Lung (tissue), 12 donors: ENCODE measurements around the gene UHMK1. TPM values are rescaled to one million over a fixed set of nuclear protein-coding genes. Genes with fewer than 3 reads are reported as not detected.

Source experiments
- ATAC-seq: fragments of 200-7000 bp; cut with Tn5 transposase; one replicate; pipeline ENCODE4 v1.9.1; 2020; ENCODE audit warnings: moderate number of reproducible peaks; ENCODE audit not compliant: insufficient read depth, low FRiP score
- DNase-seq, 3 donors: peaks; one replicate each; pipeline ENCODE4 v3.0.0-alpha.2; 2013 to 2017
- H3K27ac ChIP-seq, 2 donors: one replicate each; pipeline ENCODE4 v1.5.1; 2013; ENCODE audit warnings: mild to moderate bottlenecking in 2 of 2, moderate library complexity in 2 of 2, control low read depth in 1 of 2, inconsistent platforms in 1 of 2, low read depth in 1 of 2, low read length in 1 of 2
- H3K27me3 ChIP-seq, 3 donors: one replicate each; pipeline ENCODE4 v1.5.1; 2013; ENCODE audit warnings: low read length in 2 of 3; ENCODE audit not compliant: control insufficient read depth in 3 of 3, insufficient read depth in 3 of 3
- H3K36me3 ChIP-seq, 4 donors: one replicate each; pipeline ENCODE4 v1.5.1; 2013; ENCODE audit warnings: low read length in 4 of 4, mild to moderate bottlenecking in 1 of 4, moderate library complexity in 1 of 4; ENCODE audit not compliant: control insufficient read depth in 4 of 4, insufficient read depth in 4 of 4
- H3K4me1 ChIP-seq, 5 donors: one replicate each; pipeline ENCODE4 v1.5.1; 2013; ENCODE audit warnings: low read length in 5 of 5, mild to moderate bottlenecking in 2 of 5, moderate library complexity in 1 of 5; ENCODE audit not compliant: control insufficient read depth in 5 of 5, insufficient read depth in 5 of 5
- H3K4me3 ChIP-seq: one replicate; pipeline ENCODE4 v1.5.1; 2013; ENCODE audit warnings: mild to moderate bottlenecking, control low read depth, moderate library complexity
- H3K9ac ChIP-seq, 2 donors: one replicate each; pipeline ENCODE4 v1.5.1; 2013; ENCODE audit warnings: low read length in 2 of 2, control low read depth in 1 of 2; ENCODE audit not compliant: insufficient read depth in 1 of 2
- H3K9me3 ChIP-seq, 4 donors: one replicate each; pipeline ENCODE4 v1.5.1; 2013; ENCODE audit warnings: low read length in 3 of 4, mild to moderate bottlenecking in 1 of 4, moderate library complexity in 1 of 4; ENCODE audit not compliant: control insufficient read depth in 4 of 4, insufficient read depth in 3 of 4
- CTCF ChIP-seq: IDR thresholded peaks from 2 replicates; pipeline ENCODE4 v1.5.1; 2012; ENCODE audit warnings: mild to moderate bottlenecking; ENCODE audit errors: control extremely low read depth, extremely low read depth
- WGBS, 2 donors: extraction: QIAGEN DNeasy Blood & Tissue Kit; methylation state at CpG; one replicate each; pipeline ENCODE4 v1.1.7; 2013; 5-methylcytosine and 5-hydroxymethylcytosine counted together
- polyA plus RNA-seq, 2 donors: library from polyadenylated mRNA; stranded (reverse); fragments of 200-250 nt; gene quantifications; one replicate each; pipeline ENCODE4 v1.2.1, GENCODE V29; 2013
- total RNA-seq, 2 donors: library from RNA; depleted of rRNA in 1 of 2; stranded (reverse); fragments of >200 nt in 1 of 2; gene quantifications; one replicate each; pipeline ENCODE4 v1.2.1, GENCODE V29; 2014 to 2021
- donor health status: control.
- donor health status: control.
- donor health status: Bipolar disorder and iron deficiency.
- donor health status: healthy.
- donor health status: DM: yes; HTN: yes; CAD: no.

Gene UHMK1
- total and polyA plus RNA-seq, 4 donors, result 17.5 to 63.0 (median 32.5) TPM

GRCh38 chr1:162554258-162554657 is 56.6 kb downstream of the UHMK1 start:
- no peaks in the 10 kb centered on the region for H3K36me3 ChIP-seq
- ATAC-seq (no peak), DNase-seq (no peak)
- H3K9me3 ChIP-seq, result no peaks in the 10 kb centered on the region
- H3K4me3 ChIP-seq, result no peak overlapping the region
- no peak overlapping the region for H3K9ac ChIP-seq
- peaks cover 0 to 3% (median 0%) of the 10 kb centered on the region in 5 donors for H3K4me1 ChIP-seq
- peak overlapping the region; percentile 12 to 14 for H3K27ac ChIP-seq
- H3K27me3 ChIP-seq, result no peaks in the 10 kb centered on the region
- 81 to 83% methylated on average over 1 of the region's 1 CpG for WGBS, 2 donors
- TF ChIP-seq CTCF, result no peak

GRCh38 chr1:162557536-162557935 is 59.9 kb downstream of the UHMK1 start:
- no peak overlapping the region for H3K9ac ChIP-seq
- H3K4me3 ChIP-seq, result no peak overlapping the region
- no peaks in the 10 kb centered on the region for H3K9me3 ChIP-seq
- H3K36me3 ChIP-seq, result no peaks in the 10 kb centered on the region
- H3K27me3 ChIP-seq, result no peaks in the 10 kb centered on the region
- DNase-seq (no peak), ATAC-seq (no peak)
- H3K4me1 ChIP-seq, result peaks cover 0 to 12% (median 5%) of the 10 kb centered on the region in 5 donors
- no peak for TF ChIP-seq CTCF
- no peak overlapping the region for H3K27ac ChIP-seq
- 93 to 97% methylated on average over 3 of the region's 3 CpGs for WGBS, 2 donors

GRCh38 chr1:162560303-162561036 is 62.9 kb downstream of the UHMK1 start:
- WGBS, 2 donors, result 40 to 52% methylated on average over 9 of the region's 9 CpGs
- no peak for DNase-seq

More at GRCh38 chr1:162560303-162561036, 62.9 kb downstream of the UHMK1 start:
- peaks cover 0 to 18% (median 7%) of the 10 kb centered on the region in 5 donors for H3K4me1 ChIP-seq
- H3K9me3 ChIP-seq, result no peaks in the 10 kb centered on the region
- H3K36me3 ChIP-seq, result no peaks in the 10 kb centered on the region
- no peak for ATAC-seq
- H3K4me3 ChIP-seq, result peak overlapping the region; percentile 55
- no peak overlapping the region for H3K9ac ChIP-seq
- TF ChIP-seq CTCF, result no peak
- H3K27ac ChIP-seq, result peak overlapping the region; percentile 89 to 93
- H3K27me3 ChIP-seq, result no peaks in the 10 kb centered on the region
